T-helper 2 cell treated with Interferon-gamma antibody and Interleukin-4, amounts not matched to agents 100 ng/mL and 5 ng/mL, for 36 hours (primary cell): Measurements from ENCODE around the gene RTBDN. TPM values are rescaled to one million over a fixed set of nuclear protein-coding genes. Genes with fewer than 3 reads are reported as not detected.

Source experiments
- intact Hi-C: fragments of 100-400 bp; cut with micrococcal nuclease; formaldehyde crosslinking; loops from one replicate; pipeline ENCODE4 v1.15.1; 2023
- total RNA-seq: library from RNA; stranded (reverse); gene quantifications from 2 replicates; pipeline ENCODE4 v1.2.3, GENCODE V29; 2022

RTBDN gene
- total RNA-seq: not detected in 2 replicates

DNA sequence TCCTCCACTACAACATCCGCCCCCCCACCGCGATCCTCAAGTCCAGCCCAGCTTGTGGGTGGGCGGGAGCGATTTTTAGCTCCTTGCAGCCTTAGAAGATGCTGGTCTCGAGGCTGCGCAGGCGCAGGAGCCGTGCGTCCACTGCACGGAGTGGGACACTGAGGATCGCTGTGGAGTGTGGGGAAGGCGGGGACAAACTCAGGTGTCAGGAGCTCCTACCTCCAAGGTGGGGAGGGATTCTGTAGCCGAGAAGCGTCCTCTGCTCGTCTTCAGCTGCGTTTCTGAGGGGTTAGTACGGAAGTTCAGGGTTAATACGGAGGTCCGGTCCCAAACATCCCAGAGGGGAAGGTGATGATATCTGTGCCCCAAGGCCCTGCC, at the start of gene RTBDN:
Gene RTBDN (minus strand): TSS at position 14 of the 378 bp plus-strand sequence. CDS start 4,600 bp downstream, outside the sequence.
- intact Hi-C loops: no loop called here

DNA sequence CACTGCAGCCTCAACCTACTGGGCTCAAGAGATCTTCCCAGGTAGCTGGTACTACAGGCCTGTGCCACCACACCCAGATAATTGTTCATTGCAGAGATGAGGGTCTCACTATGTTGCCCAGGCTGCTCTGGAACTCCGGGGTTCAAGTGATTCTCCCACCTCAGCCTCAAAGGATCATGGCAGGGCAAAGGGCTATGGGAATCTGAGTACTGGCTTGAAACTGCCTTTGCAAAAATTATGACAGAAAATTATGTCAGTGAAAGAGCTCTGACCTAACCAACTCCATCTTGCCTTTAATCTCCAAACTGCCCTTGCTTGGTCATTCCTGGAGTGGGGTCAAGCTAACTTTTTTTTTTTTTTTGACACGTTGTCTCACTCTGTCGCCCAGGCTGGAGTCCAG, 48.2 kb upstream of the RTBDN start:
- intact Hi-C loops: loop anchor here (5.0 kb wide), 1 partner anchor 35 kb away; the partner anchor contains the start of gene SYCE2

DNA sequence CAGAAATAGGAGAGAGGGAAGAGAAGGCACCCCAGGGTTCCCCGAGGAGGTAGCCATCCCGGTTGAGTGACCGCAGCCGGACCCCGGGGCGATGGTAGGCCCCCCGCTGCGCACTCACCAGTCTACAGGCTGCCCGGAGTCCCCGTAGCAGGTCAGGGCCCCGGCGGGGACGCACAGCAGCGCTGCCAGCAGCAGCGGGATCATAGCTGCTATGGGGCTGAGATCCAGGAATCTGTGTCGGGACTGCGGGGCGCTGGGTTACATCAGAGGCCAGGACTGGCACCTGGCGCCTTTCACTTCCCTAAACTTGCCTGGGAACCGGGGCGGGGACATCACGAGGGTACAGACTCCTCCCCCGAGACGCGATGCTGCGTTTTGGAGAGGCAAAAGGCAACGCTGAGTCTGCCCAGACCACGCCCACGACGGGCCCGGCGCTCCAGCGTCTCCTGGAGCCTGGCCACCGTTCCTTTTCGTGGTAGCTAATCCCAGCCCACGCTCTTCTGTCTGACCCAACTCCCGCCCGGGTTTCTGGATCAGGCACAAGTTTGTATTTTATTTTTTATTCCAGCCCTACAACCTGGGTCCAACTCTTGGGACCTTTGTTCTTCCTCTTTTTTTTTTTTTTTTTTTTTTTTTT, 46.9 kb upstream of the RTBDN start, which contains the start of gene DNASE2:
Gene DNASE2 (minus strand): TSS at position 278 of the 637 bp plus-strand sequence. CDS start 74 bp downstream, at position 204.
- intact Hi-C loops: loop anchor here (5.0 kb wide), 1 partner anchor 36 kb away; the partner anchor contains the start of gene SYCE2

DNA sequence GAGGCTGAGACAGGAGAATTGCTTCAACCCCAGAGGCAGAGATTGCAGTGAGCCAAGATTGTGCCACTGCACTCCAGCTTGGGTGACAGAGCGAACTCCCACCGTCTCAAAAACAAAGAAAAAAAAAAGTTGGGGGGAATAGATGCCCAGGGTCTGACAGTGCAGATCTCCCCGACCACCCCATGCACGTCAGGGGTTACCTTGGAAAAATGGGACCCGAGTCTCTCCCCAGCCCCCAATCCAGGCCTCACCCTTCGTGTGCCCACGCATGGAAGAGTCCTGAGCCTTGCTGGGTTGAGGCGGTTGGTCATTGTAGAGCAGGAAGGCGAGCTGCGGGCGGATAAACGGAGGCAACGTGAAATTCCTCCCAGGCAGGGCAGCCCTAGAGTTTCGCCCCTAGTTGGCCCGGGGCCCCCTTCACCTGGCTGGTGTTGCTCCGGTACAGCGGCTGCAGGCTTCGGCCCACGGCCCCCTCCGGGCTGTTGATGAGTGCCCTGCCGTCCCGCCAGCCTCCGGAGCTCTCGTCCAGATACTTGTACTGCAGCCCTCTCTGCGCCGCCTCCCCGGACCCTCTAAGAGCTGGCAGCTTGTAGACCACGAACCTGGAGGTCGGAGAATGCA, 46.3 kb upstream of the RTBDN start:
- intact Hi-C loops: loop anchor here (5.0 kb wide), 1 partner anchor 37 kb away; the partner anchor contains the start of gene SYCE2

DNA sequence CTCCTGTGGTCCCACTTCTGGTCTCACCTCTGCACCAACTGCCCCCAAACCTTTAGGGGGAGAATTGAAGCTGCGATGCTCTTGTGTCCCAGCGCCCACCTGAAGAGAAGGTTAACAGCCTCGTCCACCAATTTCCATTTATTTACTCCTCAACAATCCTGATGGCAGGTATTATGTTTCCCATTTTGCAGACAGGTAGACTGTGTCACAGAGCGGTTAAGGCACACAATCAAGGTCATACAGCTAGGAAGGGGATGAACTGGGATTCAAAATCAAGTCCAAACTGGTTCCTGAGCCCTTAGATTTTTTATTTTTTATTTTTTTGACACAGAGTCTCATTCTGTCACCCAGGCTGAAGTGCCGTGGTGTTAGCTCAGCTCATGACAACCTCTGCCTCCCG, 40.7 kb upstream of the RTBDN start:
- intact Hi-C loops: no loop called here

DNA sequence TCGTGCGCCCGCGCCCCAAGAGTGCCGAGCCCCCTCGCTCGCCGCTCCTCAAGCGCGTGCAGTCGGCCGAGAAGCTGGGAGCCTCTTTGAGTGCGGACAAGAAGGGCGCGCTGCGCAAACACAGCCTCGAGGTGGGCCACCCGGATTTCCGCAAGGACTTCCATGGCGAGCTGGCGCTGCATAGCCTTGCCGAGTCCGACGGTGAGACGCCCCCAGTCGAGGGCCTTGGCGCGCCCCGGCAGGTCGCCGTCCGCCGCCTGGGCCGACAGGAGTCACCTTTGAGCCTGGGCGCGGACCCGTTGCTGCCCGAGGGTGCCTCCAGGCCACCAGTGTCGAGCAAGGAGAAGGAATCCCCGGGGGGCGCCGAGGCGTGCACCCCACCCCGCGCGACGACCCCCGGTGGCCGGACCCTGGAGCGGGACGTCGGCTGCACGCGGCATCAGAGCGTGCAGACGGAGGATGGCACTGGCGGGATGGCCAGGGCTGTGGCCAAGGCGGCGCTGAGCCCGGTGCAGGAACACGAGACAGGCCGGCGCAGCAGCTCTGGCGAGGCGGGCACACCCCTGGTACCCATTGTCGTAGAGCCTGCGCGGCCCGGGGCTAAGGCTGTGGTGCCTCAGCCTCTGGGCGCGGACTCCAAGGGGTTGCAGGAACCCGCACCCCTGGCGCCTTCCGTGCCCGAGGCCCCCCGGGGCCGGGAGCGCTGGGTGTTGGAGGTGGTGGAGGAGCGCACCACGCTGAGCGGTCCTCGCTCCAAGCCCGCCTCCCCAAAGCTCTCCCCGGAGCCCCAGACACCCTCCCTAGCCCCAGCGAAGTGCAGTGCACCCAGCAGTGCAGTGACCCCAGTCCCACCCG, 39.7 kb upstream of the RTBDN start:
- intact Hi-C loops: no loop called here

DNA sequence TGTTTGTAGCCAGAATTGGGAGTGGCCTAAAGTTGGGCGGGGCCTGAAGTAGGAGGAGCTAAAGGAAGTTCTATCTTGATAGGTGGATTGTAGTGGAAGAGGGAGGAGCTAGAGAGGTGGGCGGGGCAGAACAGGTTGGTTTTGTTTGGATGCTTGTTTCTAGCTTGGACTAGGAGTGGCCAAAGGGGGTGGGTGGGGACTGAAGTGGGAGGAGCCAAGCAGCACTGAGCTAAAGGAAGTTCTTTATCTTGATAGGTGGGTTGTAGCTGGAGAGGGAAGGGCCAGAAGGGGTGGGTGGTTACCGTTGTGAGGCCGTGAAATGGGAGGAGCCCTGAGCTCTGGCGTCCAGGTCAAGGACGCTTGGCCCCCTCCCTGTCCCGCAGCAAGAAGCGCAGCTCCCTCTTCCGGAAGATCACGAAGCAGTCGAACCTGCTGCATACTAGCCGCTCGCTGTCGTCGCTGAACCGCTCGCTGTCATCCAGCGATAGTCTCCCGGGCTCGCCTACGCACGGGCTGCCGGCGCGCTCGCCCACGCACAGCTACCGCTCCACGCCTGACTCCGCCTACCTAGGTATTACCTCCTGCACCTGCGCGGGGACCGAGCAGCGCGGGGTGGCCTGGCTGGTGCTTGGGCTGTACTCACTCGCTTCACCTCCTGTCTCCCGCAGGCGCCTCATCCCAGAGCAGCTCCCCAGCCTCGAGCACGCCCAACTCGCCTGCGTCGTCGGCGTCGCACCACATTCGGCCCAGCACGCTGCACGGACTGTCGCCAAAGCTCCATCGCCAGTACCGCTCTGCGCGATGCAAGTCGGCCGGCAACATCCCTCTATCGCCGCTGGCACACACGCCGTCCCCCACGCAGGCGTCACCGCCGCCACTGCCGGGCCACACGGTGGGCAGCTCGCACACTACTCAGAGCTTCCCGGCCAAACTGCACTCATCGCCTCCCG, 38.8 kb upstream of the RTBDN start:
- intact Hi-C loops: no loop called here

DNA sequence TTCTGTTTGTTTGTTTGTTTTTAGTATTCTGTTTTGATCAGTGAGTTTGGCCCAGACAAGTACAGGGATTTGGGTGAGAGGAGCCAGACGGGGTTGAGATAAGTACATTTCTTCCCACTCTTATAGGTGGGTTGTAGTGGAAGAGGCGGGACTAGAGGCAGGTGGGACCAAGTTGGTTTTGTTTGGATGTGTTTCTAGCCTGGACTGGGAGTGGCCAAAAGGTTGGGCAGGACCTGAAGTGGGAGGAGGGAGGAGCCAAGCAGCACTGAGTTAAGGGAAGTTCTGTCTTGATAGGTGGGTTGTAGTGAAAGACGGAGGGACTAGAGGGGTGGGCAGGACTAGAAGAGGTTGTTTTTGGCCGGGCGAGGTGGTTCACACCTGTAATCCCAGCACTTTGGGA, 37.9 kb upstream of the RTBDN start:
- intact Hi-C loops: no loop called here

DNA sequence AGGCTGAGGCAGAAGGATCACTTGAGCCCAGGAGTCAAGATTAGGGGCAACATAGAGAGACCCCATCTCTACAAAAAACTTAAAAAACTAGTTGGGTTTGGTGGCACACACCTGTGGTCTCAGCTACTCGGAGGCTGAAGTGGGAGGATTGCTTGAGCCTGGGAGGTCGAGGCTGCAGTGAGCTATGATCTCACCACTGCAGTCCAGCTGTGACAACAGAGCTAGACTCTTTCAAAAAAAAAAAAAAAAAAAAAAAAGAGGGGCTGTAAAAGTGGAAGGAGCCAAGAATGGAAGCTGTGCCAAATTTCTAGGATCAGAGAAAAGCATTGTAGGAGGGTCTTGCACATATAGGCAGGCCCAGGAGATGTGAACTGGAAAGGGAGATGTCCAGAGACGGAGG, 37.3 kb upstream of the RTBDN start:
- intact Hi-C loops: no loop called here

DNA sequence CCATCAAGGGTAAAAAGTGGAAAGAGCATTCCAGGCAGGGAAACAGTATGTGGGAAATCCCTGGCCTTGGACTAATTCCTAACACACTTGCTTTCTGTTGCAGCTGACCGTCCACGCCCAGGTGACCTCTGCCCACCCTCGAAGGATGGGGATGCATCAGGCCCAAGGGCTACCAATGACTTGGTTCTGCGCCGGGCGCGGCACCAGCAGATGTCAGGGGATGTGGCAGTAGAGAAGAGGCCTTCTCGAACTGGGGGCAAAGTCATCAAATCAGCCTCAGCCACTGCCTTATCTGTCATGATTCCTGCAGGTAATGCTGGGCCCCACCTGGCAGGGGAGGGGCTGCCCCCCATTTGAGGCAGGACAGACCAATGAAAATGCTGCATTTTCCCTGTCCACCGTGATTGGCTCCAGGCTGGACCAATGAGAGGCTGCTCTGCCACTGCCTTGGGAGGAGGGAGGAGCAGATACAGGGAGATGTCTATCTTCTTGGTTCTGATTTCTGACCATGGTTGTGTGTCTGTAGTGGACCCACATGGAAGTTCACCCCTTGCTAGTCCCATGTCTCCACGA, 34.2 kb upstream of the RTBDN start:
- intact Hi-C loops: no loop called here

DNA sequence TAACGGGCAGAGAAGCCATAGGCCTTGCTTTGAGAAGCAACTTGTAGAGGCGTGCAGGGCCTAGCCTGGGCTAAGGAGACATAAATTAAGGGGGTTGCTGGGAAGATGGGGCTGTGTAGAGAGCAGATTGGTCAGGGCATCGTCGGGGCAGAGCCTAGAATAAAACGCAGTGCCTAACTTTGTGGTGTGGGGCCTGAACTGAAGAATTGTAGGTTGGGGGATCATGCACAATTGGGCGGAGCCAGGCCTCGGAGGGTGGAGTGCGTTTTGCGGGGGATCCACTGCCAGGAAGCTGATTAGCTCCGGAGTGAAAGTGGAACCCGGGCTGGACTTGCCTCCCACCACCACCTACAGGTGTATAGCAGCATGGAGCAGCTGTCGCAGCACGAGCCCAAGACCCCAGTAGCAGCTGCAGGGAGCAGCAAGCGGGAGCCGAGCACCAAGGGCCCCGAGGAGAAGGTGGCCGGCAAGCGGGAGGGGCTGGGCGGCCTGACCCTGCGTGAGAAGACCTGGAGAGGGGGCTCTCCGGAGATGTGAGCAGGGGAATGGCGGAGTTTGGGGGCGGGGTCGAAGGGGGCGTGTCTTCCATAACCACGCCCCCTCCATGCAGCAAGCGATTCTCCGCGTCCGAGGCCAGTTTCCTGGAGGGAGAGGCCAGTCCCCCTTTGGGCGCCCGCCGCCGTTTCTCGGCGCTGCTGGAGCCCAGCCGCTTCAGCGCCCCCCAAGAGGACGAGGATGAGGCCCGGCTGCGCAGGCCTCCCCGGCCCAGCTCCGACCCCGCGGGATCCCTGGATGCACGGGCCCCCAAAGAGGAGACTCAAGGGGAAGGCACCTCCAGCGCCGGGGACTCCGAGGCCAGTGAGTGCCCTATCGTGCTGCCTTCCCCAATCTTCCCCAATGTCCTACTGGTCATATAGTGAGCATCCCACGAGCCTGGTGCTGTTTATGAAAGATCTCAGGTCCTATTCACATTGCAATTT, 33.0 kb upstream of the RTBDN start:
- intact Hi-C loops: no loop called here

DNA sequence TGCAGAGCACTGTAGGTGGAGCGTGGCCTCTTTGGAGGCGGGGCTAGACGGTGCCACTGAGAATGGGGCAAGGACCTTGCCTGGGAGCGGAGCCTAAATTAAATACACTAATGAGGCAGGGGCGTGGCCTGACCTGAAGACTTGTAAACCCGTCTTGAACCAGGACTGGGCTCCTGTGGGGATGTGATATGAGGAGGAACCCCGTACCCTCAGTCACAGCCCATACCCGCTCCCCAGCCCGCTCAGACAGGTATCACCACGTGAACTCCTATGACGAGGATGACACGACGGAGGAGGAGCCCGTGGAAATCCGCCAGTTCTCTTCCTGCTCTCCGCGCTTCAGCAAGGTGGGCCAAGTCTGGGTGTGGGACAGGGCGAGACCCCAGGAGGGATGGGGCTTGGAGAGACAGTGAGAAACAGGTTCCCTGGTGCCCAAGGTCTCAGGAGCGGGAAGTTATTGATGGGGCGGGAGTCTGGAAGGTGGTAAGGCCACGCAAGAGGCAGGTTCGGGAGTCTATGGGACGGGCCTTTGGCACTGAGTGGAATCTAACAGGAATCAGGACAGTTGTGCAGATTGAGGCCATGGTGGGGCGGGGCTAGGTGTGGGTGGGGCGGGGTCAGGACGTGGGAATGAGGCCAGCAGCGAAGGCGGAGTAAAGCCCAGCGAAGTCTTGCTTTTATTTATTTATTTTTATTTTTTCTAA, 32.2 kb upstream of the RTBDN start:
- intact Hi-C loops: no loop called here

DNA sequence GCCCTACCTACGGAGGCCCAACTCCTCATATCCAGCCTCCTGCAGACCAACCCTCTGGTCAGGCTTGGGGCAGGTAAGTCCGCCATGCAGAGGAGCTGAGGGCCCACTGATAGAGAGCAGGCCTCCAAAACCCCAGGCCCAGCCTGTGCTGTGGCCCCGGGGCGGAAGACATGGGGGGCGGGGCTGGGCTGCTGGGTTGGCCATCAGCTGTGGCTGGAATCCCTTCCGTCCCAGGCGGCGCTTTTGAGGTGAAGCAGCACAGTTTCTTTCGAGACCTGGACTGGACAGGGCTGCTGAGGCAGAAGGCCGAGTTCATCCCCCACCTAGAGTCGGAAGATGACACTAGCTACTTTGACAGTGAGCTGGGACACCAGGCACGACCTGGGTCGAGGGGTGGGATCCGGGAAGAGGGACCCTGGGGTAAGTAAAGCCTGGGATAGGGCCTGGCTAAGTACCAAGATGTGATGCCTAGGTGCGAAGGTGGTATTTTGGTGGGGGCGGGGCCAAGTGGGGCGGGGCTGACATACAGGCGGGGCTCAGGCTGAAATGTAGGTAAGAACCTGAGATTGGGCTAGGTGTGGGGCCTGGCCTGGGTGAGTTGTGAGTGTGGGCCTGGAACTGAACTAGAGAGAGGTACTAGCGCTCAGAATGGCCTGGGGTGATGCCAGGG, 31.5 kb upstream of the RTBDN start:
- intact Hi-C loops: no loop called here

DNA sequence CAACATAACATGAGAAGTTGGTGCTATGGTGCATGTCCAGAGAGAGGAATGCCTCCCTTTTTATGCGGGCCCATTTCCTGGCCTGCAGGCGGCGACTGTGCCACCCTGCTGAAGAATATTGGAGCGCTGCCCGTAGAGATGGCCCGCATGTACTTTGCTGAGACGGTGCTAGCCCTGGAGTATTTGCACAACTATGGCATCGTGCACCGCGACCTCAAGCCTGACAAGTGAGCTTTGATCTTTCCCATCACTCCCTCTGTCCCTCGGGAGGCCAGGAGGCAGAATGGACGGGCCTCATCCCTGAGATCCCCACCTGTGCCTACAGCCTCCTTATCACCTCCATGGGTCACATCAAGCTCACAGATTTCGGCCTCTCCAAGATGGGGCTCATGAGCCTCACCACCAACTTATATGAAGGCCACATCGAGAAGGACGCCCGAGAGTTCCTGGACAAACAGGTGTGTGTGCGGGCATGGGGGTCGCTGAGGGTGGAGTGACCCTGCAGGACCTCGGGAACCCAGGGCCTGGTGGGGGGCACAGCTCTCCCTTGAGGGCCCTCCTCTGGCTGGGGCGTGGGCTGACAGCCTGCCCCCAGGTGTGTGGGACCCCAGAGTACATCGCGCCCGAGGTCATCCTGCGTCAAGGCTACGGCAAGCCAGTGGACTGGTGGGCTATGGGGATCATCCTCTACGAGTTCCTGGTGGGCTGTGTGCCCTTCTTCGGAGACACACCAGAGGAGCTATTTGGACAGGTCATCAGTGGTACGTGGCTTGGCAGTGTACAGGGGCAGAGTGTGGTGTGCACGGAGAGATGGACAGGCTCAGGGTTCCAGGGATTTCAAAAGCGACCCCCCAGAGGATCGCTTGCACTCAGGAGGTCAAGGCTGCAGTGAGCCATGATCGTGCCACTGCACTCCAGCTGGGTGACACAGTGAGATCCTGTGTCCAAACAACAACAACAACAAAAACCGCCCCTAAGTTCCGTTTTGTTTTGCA, 30.6 kb upstream of the RTBDN start:
- intact Hi-C loops: no loop called here

DNA sequence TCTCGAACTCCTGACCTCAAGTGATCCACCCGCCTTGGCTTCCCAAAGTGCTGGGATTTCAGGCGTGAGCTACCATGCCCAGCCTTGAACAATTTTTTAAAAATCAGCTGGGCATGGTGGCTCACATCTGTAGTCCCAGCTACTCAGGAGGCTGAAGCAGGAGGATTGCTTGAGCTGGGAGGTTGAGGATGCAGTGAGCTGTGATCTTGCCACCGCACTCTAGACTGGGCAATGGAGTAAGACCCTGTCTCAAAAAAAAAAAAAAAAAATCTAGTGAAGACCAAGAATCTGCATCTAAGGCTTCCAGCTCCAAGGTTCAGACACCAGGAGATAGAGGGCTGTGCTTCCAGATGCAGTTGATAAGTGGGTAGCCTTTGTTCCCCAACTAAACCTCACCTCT, 29.8 kb upstream of the RTBDN start:
- intact Hi-C loops: no loop called here

DNA sequence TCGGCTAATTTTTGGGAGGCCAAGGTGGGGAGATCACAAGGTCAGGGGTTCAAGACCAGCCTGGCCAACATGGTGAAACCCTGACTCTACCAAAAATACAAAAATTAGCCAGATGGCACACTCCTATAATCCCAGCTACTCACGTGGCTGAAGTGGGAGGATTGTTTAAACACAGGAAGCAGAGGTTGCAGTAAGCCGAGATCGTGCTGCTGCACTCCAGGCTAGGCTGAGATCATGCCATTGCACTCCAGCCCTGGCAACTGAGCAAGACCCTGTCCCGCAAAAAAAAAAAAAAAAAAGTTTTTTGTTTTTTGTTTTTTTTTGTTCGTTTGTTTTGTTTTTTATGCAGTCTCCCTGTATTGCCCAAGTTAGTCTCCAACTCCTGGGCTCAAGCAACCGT, 25.2 kb upstream of the RTBDN start:
- intact Hi-C loops: no loop called here
